OCI-LY3 (cell line): Measurements from ENCODE around the gene NELL1.

Experiments
- CTCF ChIP-seq: fragments of 200-600, 300-600 bp; sonication (generic); IDR thresholded peaks from 2 replicates; pipeline ENCODE4 v1.5.1; 2014; ENCODE audit warnings: antibody characterized with exemption, low read length, low read depth
- EZH2phosphoT487 ChIP-seq: fragments of 200-600 bp; shearing (Covaris generic); IDR thresholded peaks from 2 replicates; pipeline ENCODE4 v1.6.1; 2018; ENCODE audit warnings: antibody characterized with exemption, mixed run types, low read depth

- no peak for TF ChIP-seq CTCF
- no peak for TF ChIP-seq EZH2phosphoT487
Observed at GRCh38 chr11:21229224-21229623, 559.8 kb downstream of the NELL1 start.
